ENCODE measurements around the gene NT5DC3.
A peak's percentile ranks its signal among the peaks of the same experiment; 100 is the strongest.

NT5DC3 gene

DNA sequence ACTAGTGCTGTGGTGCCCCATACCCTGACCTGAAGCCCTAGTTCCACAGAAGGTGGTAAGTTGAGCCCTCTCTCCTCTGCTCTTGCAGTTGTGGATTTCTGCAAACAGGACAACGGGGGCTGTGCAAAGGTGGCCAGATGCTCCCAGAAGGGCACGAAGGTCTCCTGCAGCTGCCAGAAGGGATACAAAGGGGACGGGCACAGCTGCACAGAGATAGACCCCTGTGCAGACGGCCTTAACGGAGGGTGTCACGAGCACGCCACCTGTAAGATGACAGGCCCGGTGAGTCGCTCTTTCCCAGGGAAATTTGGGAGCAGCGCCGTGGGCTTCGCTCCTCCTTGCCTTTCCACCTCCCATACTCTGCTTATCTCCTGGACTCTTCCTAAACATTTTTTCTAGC, 92.2 kb downstream of the NT5DC3 start:
- Histone ChIP-seq H2BK120ac (ENCODE audit: low read depth, low read length) (no peak overlapping the region), H3K9me3 (replicated peaks in 1 of 2; ENCODE audit: control insufficient read depth in 2 of 2, insufficient read depth in 1 of 2, low read depth in 1 of 2, low read length in 2 of 2) (no peaks in the 10 kb centered on the region), H4K8ac (ENCODE audit: low read depth, low read length) (no peak overlapping the region), H3K14ac (ENCODE audit: low read length) (no peak overlapping the region), H3K27me3 (ENCODE audit: control insufficient read depth in 3 of 3, insufficient read depth in 3 of 3, low read depth in 1 of 3, low read length in 3 of 3) (no peaks in the 10 kb centered on the region), H2BK12ac (ENCODE audit: low read length) (no peak overlapping the region), H2AFZ (ENCODE audit: low read length) (no peak overlapping the region), H3K4me2 (ENCODE audit: insufficient read depth, low read length, poor library complexity, severe bottlenecking) (no peak overlapping the region), H3K27ac (replicated peaks; ENCODE audit: low read length) (no peak overlapping the region), H4K91ac (ENCODE audit: low read depth, low read length, poor library complexity) (no peak overlapping the region), H3K36me3 (replicated peaks in 1 of 2; ENCODE audit: control insufficient read depth in 2 of 2, insufficient read depth in 2 of 2, low read length in 2 of 2) (no peaks in the 10 kb centered on the region), H2BK5ac (ENCODE audit: low read length) (no peak overlapping the region), H2BK15ac (ENCODE audit: low read length) (peak overlapping the region; percentile 57), H3K4me1 (ENCODE audit: control insufficient read depth in 2 of 2, insufficient read depth in 1 of 2, low read depth in 1 of 2, low read length in 2 of 2) (peaks cover 0 to 2% of the 10 kb centered on the region in 2 donors), H2AK5ac (ENCODE audit: low read depth, low read length) (no peak overlapping the region), H3K18ac (ENCODE audit: low read length) (peak overlapping the region; percentile 88), H3K4me3 (ENCODE audit: low read length in 2 of 2) (no peak overlapping the region), H3K9ac (ENCODE audit: low read depth, low read length, poor library complexity) (peak overlapping the region; percentile 65), H3K79me1 (ENCODE audit: low read depth, low read length) (no peaks in the 10 kb centered on the region), H3K23ac (ENCODE audit: low read depth, low read length, poor library complexity) (peak overlapping the region; percentile 46), H3K4ac (ENCODE audit: low read length) (no peak overlapping the region)
- WGBS, 2 donors (ENCODE audit: extremely low coverage in 2 of 2, insufficient read length in 2 of 2, insufficient replicate concordance in 1 of 2) = no CpG with 5 or more reads among the region's 12 CpGs
- DNase-seq (ENCODE audit: low spot score) = no peak

DNA sequence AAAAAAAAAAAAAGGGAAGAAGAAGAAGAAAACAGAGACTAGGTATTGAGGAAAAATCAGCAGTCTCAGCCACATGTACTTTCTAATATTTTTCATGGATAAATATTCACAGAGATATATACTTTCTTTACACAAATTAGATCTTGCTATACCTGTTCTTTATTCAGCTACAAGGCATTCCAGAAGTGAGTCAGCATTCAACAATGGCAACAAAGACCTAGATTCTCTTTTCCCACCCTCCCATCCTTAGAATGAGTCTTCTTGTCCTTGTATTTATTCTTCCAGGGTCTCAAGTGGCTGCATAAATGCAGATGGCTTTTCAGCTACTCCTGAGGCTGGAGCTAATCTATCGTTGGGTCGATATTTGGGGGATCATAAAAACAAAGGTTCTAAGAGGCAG, 93.0 kb downstream of the NT5DC3 start:
- no peak overlapping the region for H2BK12ac ChIP-seq (ENCODE audit: low read length)
- H3K4me1 ChIP-seq (ENCODE audit: control insufficient read depth in 2 of 2, insufficient read depth in 1 of 2, low read depth in 1 of 2, low read length in 2 of 2) = peaks cover 0 to 2% of the 10 kb centered on the region in 2 donors
- no peak overlapping the region for H3K18ac ChIP-seq (ENCODE audit: low read length)
- H4K91ac ChIP-seq (ENCODE audit: low read depth, low read length, poor library complexity) = no peak overlapping the region
- DNase-seq (ENCODE audit: low spot score) = no peak
- H3K27me3 ChIP-seq (ENCODE audit: control insufficient read depth in 3 of 3, insufficient read depth in 3 of 3, low read depth in 1 of 3, low read length in 3 of 3) = no peaks in the 10 kb centered on the region
- H2BK15ac ChIP-seq (ENCODE audit: low read length) = no peak overlapping the region
- H3K14ac ChIP-seq (ENCODE audit: low read length) = no peak overlapping the region
- no peaks in the 10 kb centered on the region for H3K79me1 ChIP-seq (ENCODE audit: low read depth, low read length)
- H2BK120ac ChIP-seq (ENCODE audit: low read depth, low read length) = no peak overlapping the region
- no peaks in the 10 kb centered on the region for H3K36me3 ChIP-seq (replicated peaks in 1 of 2; ENCODE audit: control insufficient read depth in 2 of 2, insufficient read depth in 2 of 2, low read length in 2 of 2)
- H2AK5ac ChIP-seq (ENCODE audit: low read depth, low read length) = no peak overlapping the region
- no peaks in the 10 kb centered on the region for H3K9me3 ChIP-seq (replicated peaks in 1 of 2; ENCODE audit: control insufficient read depth in 2 of 2, insufficient read depth in 1 of 2, low read depth in 1 of 2, low read length in 2 of 2)
- no peak overlapping the region for H2BK5ac ChIP-seq (ENCODE audit: low read length)
- H3K4ac ChIP-seq (ENCODE audit: low read length) = no peak overlapping the region
- no peak overlapping the region for H3K27ac ChIP-seq (replicated peaks; ENCODE audit: low read length)
- H4K8ac ChIP-seq (ENCODE audit: low read depth, low read length) = no peak overlapping the region
- no peak overlapping the region for H3K23ac ChIP-seq (ENCODE audit: low read depth, low read length, poor library complexity)
- WGBS, 2 donors (ENCODE audit: extremely low coverage in 2 of 2, insufficient read length in 2 of 2, insufficient replicate concordance in 1 of 2) = no CpG with 5 or more reads among the region's 2 CpGs
- no peak overlapping the region for H3K4me3 ChIP-seq (ENCODE audit: low read length in 2 of 2)
- no peak overlapping the region for H3K9ac ChIP-seq (ENCODE audit: low read depth, low read length, poor library complexity)
- H2AFZ ChIP-seq (ENCODE audit: low read length) = no peak overlapping the region
- H3K4me2 ChIP-seq (ENCODE audit: insufficient read depth, low read length, poor library complexity, severe bottlenecking) = no peak overlapping the region

DNA sequence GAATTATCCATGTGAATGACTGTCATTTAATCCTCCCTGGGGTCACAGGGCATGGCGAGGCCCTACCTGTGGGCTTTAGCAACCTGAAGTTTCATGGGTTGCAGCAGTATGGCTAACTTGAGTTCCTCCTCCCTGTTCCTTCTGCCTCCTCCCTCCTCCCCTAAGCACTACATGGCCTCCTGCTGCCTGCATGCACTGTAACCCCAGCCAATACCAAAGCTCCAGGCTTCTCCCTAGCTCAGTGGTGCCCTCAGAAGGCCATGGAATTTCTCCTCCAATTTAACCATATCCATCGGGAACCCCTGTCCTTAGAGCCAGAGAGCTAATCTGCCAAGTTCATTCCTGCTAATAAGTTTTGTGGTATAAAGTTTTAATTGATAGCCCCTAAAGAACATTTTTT, 95.1 kb downstream of the NT5DC3 start:
- H3K9ac ChIP-seq (ENCODE audit: low read depth, low read length, poor library complexity) = no peak overlapping the region
- H4K91ac ChIP-seq (ENCODE audit: low read depth, low read length, poor library complexity) = no peak overlapping the region
- WGBS, 2 donors (ENCODE audit: extremely low coverage in 2 of 2, insufficient read length in 2 of 2, insufficient replicate concordance in 1 of 2) = no CpG with 5 or more reads among the region's 2 CpGs
- H2BK120ac ChIP-seq (ENCODE audit: low read depth, low read length) = no peak overlapping the region
- H3K9me3 ChIP-seq (replicated peaks in 1 of 2; ENCODE audit: control insufficient read depth in 2 of 2, insufficient read depth in 1 of 2, low read depth in 1 of 2, low read length in 2 of 2) = no peaks in the 10 kb centered on the region
- H3K27me3 ChIP-seq (ENCODE audit: control insufficient read depth in 3 of 3, insufficient read depth in 3 of 3, low read depth in 1 of 3, low read length in 3 of 3) = no peaks in the 10 kb centered on the region
- H3K4me2 ChIP-seq (ENCODE audit: insufficient read depth, low read length, poor library complexity, severe bottlenecking) = no peak overlapping the region
- no peak overlapping the region for H4K8ac ChIP-seq (ENCODE audit: low read depth, low read length)
- no peak for DNase-seq (ENCODE audit: low spot score)
- H3K27ac ChIP-seq (replicated peaks; ENCODE audit: low read length) = no peak overlapping the region
- no peak overlapping the region for H3K18ac ChIP-seq (ENCODE audit: low read length)
- H3K4ac ChIP-seq (ENCODE audit: low read length) = no peak overlapping the region
- no peaks in the 10 kb centered on the region for H3K36me3 ChIP-seq (replicated peaks in 1 of 2; ENCODE audit: control insufficient read depth in 2 of 2, insufficient read depth in 2 of 2, low read length in 2 of 2)
- H3K4me1 ChIP-seq (ENCODE audit: control insufficient read depth in 2 of 2, insufficient read depth in 1 of 2, low read depth in 1 of 2, low read length in 2 of 2) = peaks cover 0 to 2% of the 10 kb centered on the region in 2 donors
- no peak overlapping the region for H2BK12ac ChIP-seq (ENCODE audit: low read length)
- H2BK5ac ChIP-seq (ENCODE audit: low read length) = no peak overlapping the region
- no peak overlapping the region for H3K4me3 ChIP-seq (ENCODE audit: low read length in 2 of 2)
- H2BK15ac ChIP-seq (ENCODE audit: low read length) = no peak overlapping the region
- H3K23ac ChIP-seq (ENCODE audit: low read depth, low read length, poor library complexity) = no peak overlapping the region
- no peak overlapping the region for H2AK5ac ChIP-seq (ENCODE audit: low read depth, low read length)
- no peak overlapping the region for H2AFZ ChIP-seq (ENCODE audit: low read length)
- no peak overlapping the region for H3K14ac ChIP-seq (ENCODE audit: low read length)
- H3K79me1 ChIP-seq (ENCODE audit: low read depth, low read length) = no peaks in the 10 kb centered on the region

DNA sequence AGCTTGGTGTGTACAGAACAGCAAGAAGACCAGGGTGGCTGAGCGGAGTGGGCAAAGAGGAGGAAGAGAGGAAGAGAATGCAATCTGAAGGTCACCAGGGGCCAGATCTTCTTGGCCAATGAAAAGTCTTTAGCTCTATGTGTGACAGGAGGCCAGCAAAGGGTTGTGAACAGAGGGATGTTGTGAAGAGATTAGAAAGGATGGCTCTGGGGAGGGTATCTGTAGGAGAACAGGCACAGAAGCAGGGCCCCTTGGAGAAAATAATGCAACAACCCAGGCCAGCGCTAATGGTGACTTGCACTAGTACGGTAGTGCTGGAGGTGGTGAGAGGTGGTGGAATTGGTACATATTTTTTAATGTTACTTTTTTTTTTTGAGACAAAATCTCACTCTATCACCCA, 97.2 kb downstream of the NT5DC3 start:
- H2AFZ ChIP-seq (ENCODE audit: low read length) = no peak overlapping the region
- no CpG with 5 or more reads among the region's 3 CpGs for WGBS, 2 donors (ENCODE audit: extremely low coverage in 2 of 2, insufficient read length in 2 of 2, insufficient replicate concordance in 1 of 2)
- H2BK12ac ChIP-seq (ENCODE audit: low read length) = no peak overlapping the region
- no peak overlapping the region for H3K4ac ChIP-seq (ENCODE audit: low read length)
- H3K9me3 ChIP-seq (replicated peaks in 1 of 2; ENCODE audit: control insufficient read depth in 2 of 2, insufficient read depth in 1 of 2, low read depth in 1 of 2, low read length in 2 of 2) = no peaks in the 10 kb centered on the region
- no peak overlapping the region for H3K18ac ChIP-seq (ENCODE audit: low read length)
- H3K36me3 ChIP-seq (replicated peaks in 1 of 2; ENCODE audit: control insufficient read depth in 2 of 2, insufficient read depth in 2 of 2, low read length in 2 of 2) = no peaks in the 10 kb centered on the region
- H2BK120ac ChIP-seq (ENCODE audit: low read depth, low read length) = no peak overlapping the region
- H2AK5ac ChIP-seq (ENCODE audit: low read depth, low read length) = no peak overlapping the region
- no peak overlapping the region for H3K27ac ChIP-seq (replicated peaks; ENCODE audit: low read length)
- H3K79me1 ChIP-seq (ENCODE audit: low read depth, low read length) = no peaks in the 10 kb centered on the region
- no peak overlapping the region for H4K91ac ChIP-seq (ENCODE audit: low read depth, low read length, poor library complexity)
- no peak overlapping the region for H3K9ac ChIP-seq (ENCODE audit: low read depth, low read length, poor library complexity)
- no peak for DNase-seq (ENCODE audit: low spot score)
- no peak overlapping the region for H3K4me3 ChIP-seq (ENCODE audit: low read length in 2 of 2)
- no peaks in the 10 kb centered on the region for H3K27me3 ChIP-seq (ENCODE audit: control insufficient read depth in 3 of 3, insufficient read depth in 3 of 3, low read depth in 1 of 3, low read length in 3 of 3)
- H3K23ac ChIP-seq (ENCODE audit: low read depth, low read length, poor library complexity) = no peak overlapping the region
- H4K8ac ChIP-seq (ENCODE audit: low read depth, low read length) = no peak overlapping the region
- no peak overlapping the region for H2BK15ac ChIP-seq (ENCODE audit: low read length)
- H3K4me2 ChIP-seq (ENCODE audit: insufficient read depth, low read length, poor library complexity, severe bottlenecking) = no peak overlapping the region
- no peak overlapping the region for H3K14ac ChIP-seq (ENCODE audit: low read length)
- no peak overlapping the region for H2BK5ac ChIP-seq (ENCODE audit: low read length)
- peaks cover 0 to 2% of the 10 kb centered on the region in 2 donors for H3K4me1 ChIP-seq (ENCODE audit: control insufficient read depth in 2 of 2, insufficient read depth in 1 of 2, low read depth in 1 of 2, low read length in 2 of 2)
